Islet of Langerhans (tissue), 1 donor: ENCODE results near the gene ZBTB7C.
"Not testable (repeated sequence)": the region's sequence is repeated elsewhere in the genome, so short reads cannot be mapped to it uniquely, and the experiment has no call there.

Experiments
- FAIRE-seq: peaks from one replicate; lab custom pipeline; 2011; peaks lifted over from hg19 to GRCh38; lab: Jason Lieb, UNC

ZBTB7C gene

DNA sequence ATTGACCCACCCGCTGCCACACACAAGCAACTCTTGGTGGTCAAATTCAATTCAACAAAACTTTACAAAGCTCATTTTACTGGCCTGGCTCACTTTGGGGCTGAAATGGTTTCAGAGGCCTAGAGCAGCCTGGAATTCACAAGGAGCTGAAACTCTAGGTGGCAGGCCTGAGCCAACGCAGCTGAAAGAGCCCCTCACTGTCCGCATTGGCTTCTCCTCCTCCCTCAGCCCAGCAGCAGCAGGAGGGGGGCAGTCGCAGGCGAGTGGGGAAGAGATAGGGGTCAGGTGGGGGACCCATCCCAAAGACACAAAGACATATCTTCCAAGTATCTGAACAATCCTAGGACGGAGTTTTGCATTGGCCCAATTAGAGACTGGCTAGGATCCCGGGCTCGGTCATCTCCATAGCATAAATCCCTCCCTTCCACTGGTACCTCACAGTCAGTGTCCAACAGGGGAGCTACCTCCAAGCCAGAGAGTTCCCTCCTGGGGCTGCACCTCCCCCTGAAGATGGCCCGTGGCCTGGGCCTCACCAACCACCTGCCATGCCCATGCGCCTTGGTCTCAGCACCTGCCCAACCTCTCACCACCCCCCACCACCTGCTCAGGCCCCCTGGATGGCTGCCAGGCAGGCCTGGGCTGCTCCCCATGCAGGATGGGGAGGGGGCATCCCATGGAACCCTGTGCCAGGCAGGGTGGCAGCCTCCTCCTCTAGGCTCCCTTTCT lies 113.4 kb downstream of the ZBTB7C start:
- no peak for FAIRE-seq

DNA sequence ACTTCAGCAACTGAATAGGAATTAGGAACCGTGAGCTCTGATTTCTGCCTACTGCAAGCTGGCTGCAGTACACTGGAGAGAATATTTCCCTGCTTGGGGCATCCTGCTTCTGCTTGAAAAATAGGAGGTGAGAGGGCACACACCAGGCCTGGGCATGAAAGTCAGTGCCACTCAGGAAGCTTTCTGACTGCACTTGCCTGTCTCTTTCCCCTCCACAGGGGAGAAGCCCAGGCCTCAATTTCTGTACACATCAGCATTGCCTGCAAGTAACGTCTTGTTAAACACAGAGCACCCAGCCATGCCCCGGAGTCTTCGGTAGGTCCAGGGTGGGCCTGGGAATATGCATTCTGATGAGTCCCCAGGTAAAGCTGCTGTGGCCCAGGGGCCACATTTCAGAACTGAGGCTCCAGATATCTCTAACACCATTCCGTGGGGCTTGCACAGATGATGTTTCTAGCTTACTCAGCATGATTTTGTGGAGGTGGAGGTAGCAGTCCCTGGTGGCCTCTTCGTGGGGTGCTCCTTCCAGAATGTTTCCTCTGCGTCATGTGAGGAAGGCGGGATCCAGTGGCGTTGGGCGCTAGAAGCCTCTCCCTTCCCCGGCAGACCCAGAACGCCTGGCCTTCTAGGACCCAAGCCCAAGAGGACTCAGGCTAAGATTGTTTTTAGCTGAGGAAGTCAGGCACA lies 114.1 kb downstream of the ZBTB7C start:
- FAIRE-seq: no peak

- no peak for FAIRE-seq
Measured at GRCh38 chr18:48293954-48294898, 115.0 kb downstream of the ZBTB7C start.

GRCh38 chr18:48292782-48293424 lies 116.3 kb downstream of the ZBTB7C start:
- FAIRE-seq: no peak

DNA sequence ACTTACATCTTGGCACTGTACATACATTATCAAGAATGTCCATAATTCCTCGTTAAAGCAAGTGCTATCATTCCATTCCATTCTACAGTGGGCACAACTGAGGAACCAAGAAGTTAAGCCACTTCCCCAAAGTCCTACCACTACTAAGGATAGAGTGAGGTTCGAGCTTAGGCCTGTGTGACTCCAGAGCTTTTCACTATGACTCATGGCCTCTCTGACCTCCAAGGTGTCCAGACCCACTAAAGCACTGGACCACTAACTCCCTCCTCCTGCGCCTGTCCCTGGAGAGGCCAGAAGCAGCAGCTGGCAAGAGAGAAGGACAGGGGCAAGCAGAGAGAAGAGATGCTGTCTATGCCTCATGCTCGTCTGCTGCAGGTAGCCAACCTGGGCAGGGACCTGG lies 117.0 kb downstream of the ZBTB7C start:
- no peak for FAIRE-seq

DNA sequence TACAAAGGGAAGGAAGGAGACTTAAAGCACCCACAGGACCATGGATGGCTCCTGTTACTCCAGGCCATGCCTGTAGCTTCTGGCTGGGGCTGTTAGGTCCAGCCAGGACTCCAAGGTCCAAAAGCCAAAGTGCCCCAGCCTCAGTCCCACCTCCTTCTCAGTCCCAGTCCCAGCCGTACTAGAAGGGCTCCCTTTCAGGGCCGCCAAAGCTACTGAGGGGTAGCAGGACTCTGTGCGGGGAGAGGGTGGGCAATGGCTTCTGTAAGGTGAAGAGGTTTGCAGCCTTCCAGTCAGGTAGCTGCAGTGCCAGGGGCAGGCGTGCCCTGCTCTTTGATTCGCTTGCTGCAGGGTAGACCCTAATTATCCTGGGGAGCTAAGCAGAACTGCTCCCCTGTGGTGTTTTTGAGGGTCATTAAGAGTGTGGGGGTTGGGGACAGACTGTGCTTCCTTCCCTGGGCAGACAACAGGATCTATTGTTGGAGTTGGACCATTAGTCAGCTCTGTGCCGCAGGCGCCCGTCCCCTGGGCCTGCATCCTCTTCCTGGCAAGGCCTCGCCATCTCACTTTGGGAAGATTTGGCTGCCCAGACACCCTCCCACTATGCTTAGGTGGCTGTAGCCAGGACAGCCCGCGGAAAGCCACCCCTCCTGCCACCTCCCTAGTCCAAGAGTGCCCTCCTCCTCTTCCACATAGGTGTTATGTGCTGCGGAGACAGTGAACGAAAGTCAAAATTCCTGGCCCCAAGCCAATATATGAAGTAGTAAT lies 118.8 kb downstream of the ZBTB7C start:
- no peak for FAIRE-seq

DNA sequence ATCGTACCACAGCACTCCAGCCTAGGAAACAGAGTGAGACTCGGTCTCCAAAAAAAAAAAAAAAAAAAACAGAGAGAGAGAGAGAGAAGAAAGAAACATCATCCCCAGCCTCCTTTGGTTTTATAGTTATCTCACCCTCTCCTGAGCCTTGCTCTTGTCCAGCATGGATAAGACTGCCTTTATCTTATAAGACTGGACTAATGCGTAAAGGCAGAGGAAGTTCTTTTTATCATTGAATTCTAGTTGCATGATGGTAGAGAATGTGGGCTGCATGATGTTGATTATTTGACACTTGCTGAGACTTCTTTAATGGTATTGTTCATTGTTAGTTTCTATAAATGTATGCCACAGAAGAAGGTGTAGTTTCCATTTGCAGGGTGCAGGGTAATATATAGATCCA lies 124.4 kb downstream of the ZBTB7C start:
- FAIRE-seq: no peak

GRCh38 chr18:48284011-48284410 lies 125.2 kb downstream of the ZBTB7C start:
- FAIRE-seq: not testable (repeated sequence)

GRCh38 chr18:48281460-48281859 lies 127.7 kb downstream of the ZBTB7C start:
- FAIRE-seq: not testable (repeated sequence)

- FAIRE-seq: no peak
Measured at GRCh38 chr18:48279312-48279711, 129.9 kb downstream of the ZBTB7C start.

GRCh38 chr18:48278081-48278480 lies 131.1 kb downstream of the ZBTB7C start:
- FAIRE-seq: no peak

GRCh38 chr18:48274301-48274700 lies 134.9 kb downstream of the ZBTB7C start:
- no peak for FAIRE-seq

- no peak for FAIRE-seq
Measured at GRCh38 chr18:48270929-48271328, 138.3 kb downstream of the ZBTB7C start.

DNA sequence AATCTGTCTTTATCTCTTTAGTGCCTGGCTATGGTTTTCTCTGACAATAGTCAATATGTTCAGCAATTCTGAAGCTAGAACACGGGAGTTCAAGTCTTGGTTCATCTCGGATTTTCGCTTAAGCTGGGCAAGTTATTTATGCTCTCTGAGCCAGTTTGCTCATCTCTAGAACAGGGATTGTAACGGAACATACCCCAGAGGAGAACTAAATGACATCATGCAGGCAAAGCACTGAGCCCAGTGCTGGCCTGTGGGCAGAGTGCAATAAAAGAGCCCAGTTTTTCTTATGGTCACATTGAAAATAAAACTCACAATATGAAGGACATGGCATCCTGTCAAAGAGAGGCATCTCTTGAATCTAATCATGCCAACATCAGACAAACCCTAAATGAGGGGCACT lies 143.9 kb downstream of the ZBTB7C start:
- FAIRE-seq: no peak

DNA sequence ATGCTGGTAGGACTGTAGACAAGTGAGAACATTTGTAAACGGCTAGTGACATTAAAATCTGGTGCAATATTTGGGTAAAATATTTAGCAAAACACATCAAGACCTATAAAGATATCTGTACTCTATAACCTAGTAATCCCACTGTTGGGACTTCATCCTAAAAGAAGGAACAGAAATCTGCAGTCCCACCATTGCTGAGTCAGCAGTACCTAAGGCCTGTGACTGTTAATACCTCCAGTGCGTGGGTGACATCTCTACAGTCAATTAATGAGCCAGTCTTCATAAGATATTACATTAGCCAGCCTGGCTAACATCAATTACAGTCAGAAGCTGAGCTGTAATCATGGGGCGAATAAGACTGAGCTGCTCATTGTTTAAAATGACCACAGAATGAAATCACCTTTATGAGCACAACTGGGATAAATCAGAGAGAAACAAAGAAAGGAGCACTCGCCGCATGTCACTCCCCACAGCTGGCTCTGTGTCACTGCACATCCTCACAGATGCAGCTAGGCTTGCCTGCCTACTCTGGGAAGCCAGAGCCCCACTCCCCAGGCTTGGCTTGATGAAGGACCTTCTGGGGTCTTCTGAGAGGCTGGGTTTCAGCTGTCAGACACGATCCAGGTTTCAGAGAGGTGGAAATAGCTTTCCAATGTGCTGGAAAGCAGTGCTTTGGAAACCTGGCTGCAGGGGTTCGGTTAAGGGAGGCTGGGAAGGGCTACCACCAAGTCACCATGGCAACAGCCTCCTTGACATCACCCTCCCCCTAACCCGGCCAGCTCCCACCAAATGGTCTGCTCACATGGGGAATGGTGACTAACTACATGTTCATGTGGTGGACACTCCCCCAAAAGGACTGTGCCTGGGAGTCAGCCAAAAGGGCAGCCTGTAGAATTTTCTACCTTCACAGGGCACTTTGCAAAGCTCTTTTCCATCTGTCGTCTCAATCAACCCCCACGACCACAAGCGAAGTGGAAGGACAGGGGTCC lies 145.0 kb downstream of the ZBTB7C start:
- no peak for FAIRE-seq

DNA sequence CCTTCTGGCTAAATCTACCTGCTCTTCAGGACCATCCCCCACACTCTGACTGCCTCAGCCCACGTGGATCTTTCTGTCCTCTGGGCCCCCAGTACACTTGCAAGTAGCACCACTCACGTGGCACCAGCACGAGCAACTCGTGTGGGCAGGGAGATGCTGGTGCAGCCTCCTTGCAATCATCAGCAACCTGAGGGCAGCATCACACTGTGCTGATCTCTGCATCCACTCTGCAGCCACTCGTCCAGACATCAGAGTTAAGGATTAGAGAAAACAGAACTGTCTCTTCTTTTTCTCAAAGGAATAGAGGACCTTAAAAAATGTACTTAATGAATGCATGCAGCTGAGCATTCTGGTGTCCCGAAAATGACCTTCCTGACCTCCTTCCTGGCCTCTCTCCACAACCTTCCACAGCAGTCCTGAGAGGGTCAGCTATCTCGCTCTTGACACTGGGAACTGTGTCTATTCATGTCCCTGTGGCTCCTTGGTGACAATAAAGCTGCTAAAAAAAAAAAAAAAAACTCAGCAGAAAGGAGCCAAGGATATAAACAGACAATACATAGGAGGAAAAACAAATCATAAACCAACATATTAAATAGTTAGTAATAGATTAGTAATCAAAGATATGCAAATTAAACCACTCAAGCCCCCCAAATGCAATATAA lies 145.9 kb downstream of the ZBTB7C start:
- no peak for FAIRE-seq

- FAIRE-seq: no peak
Measured at GRCh38 chr18:48260237-48260636, 148.9 kb downstream of the ZBTB7C start.

DNA sequence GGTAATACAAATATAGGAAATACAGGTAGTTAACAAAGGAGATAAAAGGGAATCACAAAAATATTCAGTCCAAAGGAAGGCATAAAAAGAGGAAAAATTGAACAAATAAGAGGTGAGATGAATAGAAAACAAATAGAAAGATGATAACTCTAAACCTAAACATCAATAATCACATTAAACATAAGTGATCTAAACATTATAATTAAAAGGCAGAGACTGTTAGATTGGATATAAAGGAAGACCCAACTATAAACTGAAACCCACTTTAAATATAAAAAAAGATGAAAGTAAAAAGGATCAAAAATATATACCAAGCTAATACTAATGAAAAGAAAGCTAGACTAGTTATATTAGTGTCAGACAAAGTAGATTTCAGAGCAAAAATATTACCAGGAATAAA lies 152.3 kb downstream of the ZBTB7C start:
- peak; percentile 38 for FAIRE-seq

- no peak for FAIRE-seq
Measured at GRCh38 chr18:48254077-48254602, 155.0 kb downstream of the ZBTB7C start.
